ENCODE data around the gene ST8SIA6.

ST8SIA6 gene

DNA sequence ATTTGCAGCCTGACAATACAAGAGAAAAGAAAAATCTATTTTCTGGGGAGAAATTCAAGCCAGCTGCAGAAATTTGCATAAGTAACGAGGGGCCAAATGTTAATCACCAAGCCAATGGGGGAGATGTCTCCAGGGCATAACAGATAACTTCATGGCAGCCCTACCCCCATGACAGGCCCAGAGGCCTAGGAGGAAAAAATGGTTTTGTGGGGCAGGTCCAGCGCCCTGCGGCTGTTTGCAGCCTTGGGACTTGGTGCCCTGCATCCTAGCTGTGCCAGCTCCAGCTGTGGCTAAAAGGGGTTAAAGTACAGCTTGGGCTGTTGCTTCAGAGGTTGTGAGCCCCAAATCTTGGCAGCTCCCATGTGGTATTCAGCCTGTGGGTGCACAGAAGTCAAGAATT, 172.1 kb downstream of the ST8SIA6 start:
- TF ChIP-seq POLR2A (IDR thresholded peaks at IDR 0.05; ENCODE audit: low read depth, low read length): no peak
- DNase-seq (ENCODE audit: insufficient read length, low spot score) (no peak), FAIRE-seq (no peak)

- no peak for DNase-seq (ENCODE audit: insufficient read length, low spot score)
- TF ChIP-seq POLR2A (IDR thresholded peaks at IDR 0.05; ENCODE audit: low read depth, low read length): no peak
- no peak for FAIRE-seq
Observed at GRCh38 chr10:17278607-17279240, 175.7 kb downstream of the ST8SIA6 start.

DNA sequence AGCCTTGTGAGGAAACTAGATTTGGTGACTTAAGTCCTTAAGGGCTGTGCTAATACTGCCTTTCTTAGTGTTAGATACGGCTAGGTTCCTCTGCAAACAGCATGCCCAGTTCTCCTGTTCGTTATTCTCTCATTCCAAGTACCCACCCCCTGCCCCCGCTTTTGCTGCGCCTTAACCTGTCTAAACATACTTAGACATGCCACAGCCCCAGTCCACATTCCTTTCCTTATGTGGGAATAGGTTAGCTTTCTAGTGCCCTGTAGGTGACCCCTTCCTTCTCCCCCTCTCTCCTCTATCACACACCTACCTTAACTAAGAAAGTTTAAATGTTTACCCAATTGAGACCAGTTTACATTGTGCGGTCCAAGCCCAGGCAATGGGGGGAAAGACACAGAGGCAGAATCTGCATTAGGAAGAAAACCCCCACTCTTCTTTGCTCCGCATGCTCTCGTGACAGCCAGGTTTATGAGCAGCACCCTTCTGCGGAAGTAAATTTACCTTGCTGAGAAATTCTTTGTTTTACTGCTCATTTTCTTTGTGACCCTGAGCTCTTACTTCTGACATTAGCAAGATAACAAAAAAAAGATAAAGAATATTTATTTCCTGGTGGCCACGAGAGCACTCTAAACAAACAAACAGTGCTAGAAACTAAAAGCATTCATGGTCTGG, 177.5 kb downstream of the ST8SIA6 start:
- FAIRE-seq (no peak), DNase-seq (ENCODE audit: insufficient read length, low spot score) (no peak)
- TF ChIP-seq POLR2A (IDR thresholded peaks at IDR 0.05; ENCODE audit: low read depth, low read length): no peak

- peak; percentile 97 for FAIRE-seq
- peak; percentile 48 for DNase-seq (ENCODE audit: insufficient read length, low spot score)
- no peak for TF ChIP-seq POLR2A (IDR thresholded peaks at IDR 0.05; ENCODE audit: low read depth, low read length)
Observed at GRCh38 chr10:17273403-17273802, 181.0 kb downstream of the ST8SIA6 start.

DNA sequence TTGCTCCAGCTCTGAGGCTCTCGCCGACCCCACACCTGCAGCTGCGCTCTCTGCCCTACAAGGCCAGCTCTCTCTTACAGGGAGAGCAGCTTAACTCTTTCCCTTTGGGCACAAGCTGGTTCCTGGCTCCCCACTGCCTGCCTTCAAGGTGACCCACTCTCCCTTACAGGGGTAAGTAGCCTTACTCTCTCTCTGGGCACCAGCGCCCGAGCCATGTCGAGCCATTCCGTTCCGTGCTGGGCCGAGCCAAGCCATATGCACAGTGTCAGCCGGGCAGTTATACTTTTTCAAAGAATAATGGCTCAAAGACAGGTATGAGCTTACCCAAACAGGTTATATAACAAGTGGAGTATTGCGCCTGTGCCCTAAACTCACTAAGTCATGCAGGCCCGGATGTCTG, 181.7 kb downstream of the ST8SIA6 start:
- DNase-seq (ENCODE audit: insufficient read length, low spot score): no peak
- FAIRE-seq: no peak
- no peak for TF ChIP-seq POLR2A (IDR thresholded peaks at IDR 0.05; ENCODE audit: low read depth, low read length)

Data from H54 (cell line).